Chondrocyte (in vitro differentiated cells): ENCODE results near the gene ZNF669. TPM values are rescaled to one million over a fixed set of nuclear protein-coding genes. Genes with fewer than 3 reads are reported as not detected.

ENCODE experiments used
- DNase-seq: peaks from one replicate; pipeline ENCODE4 v3.0.0; 2021; ENCODE audit warnings: mixed read lengths, low spot score
- H3K27ac Mint-ChIP-seq: one replicate; pipeline ENCODE4 v1.8.0; 2021; ENCODE audit warnings: mild to moderate bottlenecking, moderate library complexity, mixed read lengths; ENCODE audit not compliant: unreplicated experiment
- H3K27me3 Mint-ChIP-seq: 2 replicates; pipeline ENCODE4 v1.8.0; 2021; ENCODE audit warnings: low read depth, mixed read lengths
- H3K36me3 Mint-ChIP-seq: 2 replicates; pipeline ENCODE4 v1.8.0; 2021; ENCODE audit warnings: low read depth, mixed read lengths
- H3K4me1 Mint-ChIP-seq: 2 replicates; pipeline ENCODE4 v1.8.0; 2021; ENCODE audit warnings: low read depth, mild to moderate bottlenecking, mixed read lengths
- H3K4me3 Mint-ChIP-seq: one replicate; pipeline ENCODE4 v1.8.0; 2021; ENCODE audit warnings: mild to moderate bottlenecking, moderate library complexity, mixed read lengths; ENCODE audit not compliant: unreplicated experiment
- H3K9me3 Mint-ChIP-seq: 2 replicates; pipeline ENCODE4 v1.8.0; 2021; ENCODE audit warnings: low read depth, mixed read lengths
- CTCF ChIP-seq: fragments of 200-600 bp; sonication (generic); IDR thresholded peaks from 2 replicates; pipeline ENCODE4 v1.5.0; 2021; ENCODE audit warnings: antibody characterized with exemption, mild to moderate bottlenecking, moderate library complexity
- total RNA-seq: library from RNA; stranded (reverse); gene quantifications from 3 replicates; pipeline ENCODE4 v1.2.1, GENCODE V29; 2021

The ZNF669 gene
- total RNA-seq, 1 donor from 2014 or later, result 8.3 TPM

- Mint-ChIP-seq H3K27ac (peak within 1 kb of the TSS; percentile 92), H3K4me1 (peaks cover 23% of the 10 kb centered on the region), H3K9me3 (peaks cover 10% of the 10 kb centered on the region), H3K4me3 (peak within 1 kb of the TSS; percentile 96), H3K36me3 (peaks cover 2% of the 10 kb centered on the region), H3K27me3 (no peaks in the 10 kb centered on the region)
- peak; percentile 97 for DNase-seq
- TF ChIP-seq CTCF, result peak; percentile 45
These were observed 25.7 kb downstream of the ZNF669 start, which contains the start of gene ZNF670 for GRCh38 chr1:247078258-247079140. ZNF670 (minus strand) TSS chr1:247078811; CDS start chr1:247078596, 215 bp downstream.

- Mint-ChIP-seq H3K36me3 (peaks cover 2% of the 10 kb centered on the region), H3K27ac (peak overlapping the region; percentile 83), H3K4me3 (peak overlapping the region; percentile 96), H3K27me3 (no peaks in the 10 kb centered on the region), H3K4me1 (peaks cover 23% of the 10 kb centered on the region), H3K9me3 (peaks cover 6% of the 10 kb centered on the region)
- TF ChIP-seq CTCF, result no peak
- DNase-seq, result no peak
These were observed 26.3 kb downstream of the ZNF669 start for GRCh38 chr1:247077876-247078257.

GRCh38 chr1:247077213-247077612, 26.9 kb downstream of the ZNF669 start:
- Mint-ChIP-seq H3K27me3 (no peaks in the 10 kb centered on the region), H3K36me3 (peaks cover 2% of the 10 kb centered on the region), H3K27ac (peak overlapping the region; percentile 83), H3K4me3 (peak overlapping the region; percentile 96), H3K9me3 (peaks cover 6% of the 10 kb centered on the region), H3K4me1 (peaks cover 23% of the 10 kb centered on the region)
- peak; percentile 54 for TF ChIP-seq CTCF
- no peak for DNase-seq

- no peak for TF ChIP-seq CTCF
- no peak overlapping the region for H3K4me3 Mint-ChIP-seq
- H3K27me3 Mint-ChIP-seq, result no peaks in the 10 kb centered on the region
- H3K36me3 Mint-ChIP-seq, result peaks cover 6% of the 10 kb centered on the region
- H3K27ac Mint-ChIP-seq, result no peak overlapping the region
- no peaks in the 10 kb centered on the region for H3K4me1 Mint-ChIP-seq
- DNase-seq, result no peak
- peaks cover 25% of the 10 kb centered on the region for H3K9me3 Mint-ChIP-seq
These were observed 33.5 kb downstream of the ZNF669 start for GRCh38 chr1:247070645-247071044.

- no peaks in the 10 kb centered on the region for H3K4me1 Mint-ChIP-seq
- TF ChIP-seq CTCF, result no peak
- H3K27ac Mint-ChIP-seq, result no peak overlapping the region
- peaks cover 2% of the 10 kb centered on the region for H3K36me3 Mint-ChIP-seq
- no peak overlapping the region for H3K4me3 Mint-ChIP-seq
- no peaks in the 10 kb centered on the region for H3K27me3 Mint-ChIP-seq
- H3K9me3 Mint-ChIP-seq, result peaks cover 13% of the 10 kb centered on the region
- no peak for DNase-seq
These were observed 39.9 kb downstream of the ZNF669 start for GRCh38 chr1:247064304-247064703.
